Activated CD4-positive, alpha-beta T cell treated with anti-CD3 and anti-CD28 coated beads for 1 hour (primary cell): Measurements from ENCODE around the gene CXADR.
"Not testable (repeated sequence)": the region's sequence is repeated elsewhere in the genome, so short reads cannot be mapped to it uniquely, and the experiment has no call there.

ENCODE experiments used
- DNase-seq: peaks from one replicate; pipeline ENCODE4 v3.0.0-alpha.2; 2020

CXADR gene

DNA sequence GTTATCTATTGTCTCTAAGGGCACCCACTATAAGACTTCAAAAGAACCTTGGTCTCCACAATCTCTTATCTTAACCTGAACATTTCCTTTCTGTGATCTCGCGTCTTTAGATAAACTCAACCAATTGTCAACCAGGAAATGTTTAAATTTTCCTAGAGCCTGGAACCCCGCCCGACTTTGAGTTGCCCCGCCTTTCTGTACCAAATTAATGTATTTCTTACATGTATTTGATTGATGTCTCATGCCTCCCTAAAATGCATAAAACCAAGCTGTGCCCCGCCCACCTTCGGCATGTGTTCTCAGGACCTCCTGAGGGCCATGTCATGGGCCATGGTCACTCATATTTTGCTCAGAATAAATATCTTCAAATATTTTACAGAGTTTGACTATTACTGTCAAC, 5.9 kb upstream of the CXADR start:
- DNase-seq: no peak

DNA sequence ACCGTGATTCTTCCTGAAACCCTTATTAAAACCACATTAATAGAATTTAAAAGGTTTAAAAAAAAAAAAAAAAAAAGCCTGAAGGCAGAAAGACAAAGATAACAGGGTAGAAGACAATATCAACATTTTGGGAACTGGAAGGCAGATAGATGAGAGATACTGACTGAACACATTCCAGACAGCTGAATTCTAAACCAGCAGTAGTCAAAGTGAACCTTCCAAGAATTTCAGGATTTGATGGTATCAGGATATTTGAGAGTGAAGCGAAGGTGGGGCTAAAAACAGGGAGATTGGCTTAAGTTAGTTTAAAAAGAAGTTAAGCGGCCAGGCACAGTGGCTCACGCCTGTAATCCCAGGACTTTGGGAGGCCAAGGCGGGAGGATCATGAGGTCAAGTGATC, 5.3 kb upstream of the CXADR start:
- no peak for DNase-seq

DNA sequence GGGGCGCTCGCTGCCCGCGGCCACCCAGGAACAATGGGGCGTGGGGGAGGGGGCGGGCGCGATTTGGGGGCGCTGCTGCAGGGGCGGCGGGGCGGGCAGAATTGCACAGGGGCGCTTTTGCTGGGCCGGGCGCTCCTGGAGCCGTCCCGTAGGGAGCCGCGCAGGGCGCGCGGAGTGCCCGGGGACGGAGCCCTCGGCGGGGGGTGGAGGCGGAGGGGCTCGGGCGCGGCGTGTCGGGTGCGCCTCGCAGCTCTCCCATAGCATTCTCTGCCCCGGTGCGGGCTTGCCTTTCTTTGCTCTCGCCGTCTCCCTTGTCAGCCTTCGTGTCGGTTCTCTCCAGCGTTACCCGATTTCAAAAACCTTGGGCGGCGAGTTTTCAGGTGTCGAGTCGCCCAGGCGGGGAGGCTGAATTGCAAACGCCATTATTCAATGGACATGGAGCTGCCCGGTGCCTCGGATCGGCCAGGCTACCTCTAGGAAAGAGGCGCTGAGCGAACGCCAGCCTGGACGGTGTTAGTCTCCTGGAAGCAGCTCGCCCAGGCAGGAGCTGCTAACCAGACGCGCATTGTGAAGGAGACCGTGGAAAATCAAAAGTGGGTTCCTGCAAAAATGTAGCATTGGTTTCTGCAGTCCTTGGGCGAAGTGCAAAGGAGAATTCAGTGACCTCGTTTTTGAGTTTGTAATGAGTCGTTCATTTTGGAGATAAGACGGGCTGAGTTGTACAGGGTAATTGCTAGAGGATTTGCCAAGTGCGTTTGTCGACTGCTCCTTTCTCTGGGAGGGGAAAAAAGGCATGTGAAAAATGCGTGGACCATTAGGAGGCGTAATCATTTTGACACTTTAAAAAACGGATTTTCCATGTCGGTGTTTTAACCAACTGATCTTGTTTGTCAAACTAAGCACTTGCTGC, 626 bp downstream of the CXADR start:
- peak; percentile 9 for DNase-seq

DNA sequence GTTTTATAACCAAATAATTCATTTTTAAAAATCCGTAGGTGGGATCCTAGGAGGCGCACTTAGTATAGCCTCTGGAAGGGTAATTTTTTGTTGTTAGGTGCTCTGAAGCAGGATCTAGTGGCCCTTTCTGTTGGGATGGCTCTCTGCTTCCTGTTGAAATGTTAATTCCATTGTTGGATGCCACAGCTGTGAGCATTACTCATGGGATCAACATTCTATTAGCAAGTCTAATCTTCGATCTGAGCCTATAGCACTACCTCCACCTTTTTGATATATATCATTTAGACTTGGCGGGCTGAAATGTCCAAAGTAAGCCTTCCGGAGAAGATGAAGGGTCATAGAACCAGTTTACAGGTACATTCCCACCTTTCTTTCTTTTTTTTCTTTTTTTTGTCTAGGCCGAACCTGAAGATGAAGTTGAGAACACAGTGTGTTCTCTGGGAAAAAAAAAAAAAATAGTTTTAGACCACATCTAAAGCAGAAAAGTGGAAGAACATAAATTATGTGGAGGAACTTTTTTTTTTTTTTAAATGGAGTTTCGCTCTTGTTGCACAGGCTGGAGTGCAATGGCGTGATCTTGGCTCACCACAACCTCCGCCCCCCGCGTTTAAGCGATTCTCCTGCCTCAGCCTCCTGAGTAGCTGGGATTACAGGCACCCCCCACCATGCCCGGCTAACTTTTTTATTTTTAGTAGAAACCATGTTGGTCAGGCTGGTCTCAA, 1.4 kb downstream of the CXADR start:
- no peak for DNase-seq

DNA sequence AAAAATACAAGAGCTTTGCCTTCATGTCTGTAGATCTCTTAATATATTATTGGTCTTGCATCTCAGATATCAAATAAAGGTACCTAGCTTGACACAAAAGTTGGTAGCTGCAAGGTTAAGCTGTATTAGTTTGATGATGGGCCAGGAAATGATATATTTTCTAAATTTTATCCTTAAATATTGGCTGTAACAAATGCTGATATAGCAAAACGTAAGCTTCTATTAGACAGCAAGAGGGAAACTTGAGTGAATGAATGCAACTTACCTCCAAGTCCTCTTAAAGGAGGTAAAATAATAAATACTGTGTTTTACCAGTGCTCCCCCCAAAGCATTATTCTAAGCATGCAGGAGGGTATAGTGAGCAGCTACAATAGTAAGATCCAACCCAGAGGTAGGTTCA, 4.2 kb downstream of the CXADR start:
- not testable (repeated sequence) for DNase-seq

DNA sequence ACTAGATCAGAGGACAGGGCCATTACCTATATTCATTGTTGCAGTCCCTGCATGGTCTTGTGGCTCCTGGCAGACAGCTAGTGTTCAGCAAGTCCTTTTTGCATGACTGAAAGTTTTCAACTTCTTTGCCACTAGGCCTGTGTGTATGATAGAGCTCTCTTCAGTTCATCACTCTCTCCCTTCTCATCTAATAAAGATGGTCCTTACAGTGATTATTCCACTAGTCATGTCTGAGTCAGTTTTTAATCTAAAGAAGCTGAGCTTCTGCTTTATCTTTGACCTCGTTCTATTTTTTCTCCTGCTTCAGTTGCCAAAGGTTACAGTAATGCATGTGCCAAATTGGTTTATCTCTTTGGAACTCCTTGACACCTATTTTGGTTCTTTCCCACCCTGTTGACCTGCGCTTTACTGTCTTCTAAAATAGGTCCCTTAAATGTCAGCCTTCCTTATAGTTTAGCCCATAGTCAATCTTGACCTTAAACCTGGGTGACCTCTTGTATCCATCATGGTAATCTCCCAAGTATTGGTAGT, 6.4 kb downstream of the CXADR start:
- no peak for DNase-seq

DNA sequence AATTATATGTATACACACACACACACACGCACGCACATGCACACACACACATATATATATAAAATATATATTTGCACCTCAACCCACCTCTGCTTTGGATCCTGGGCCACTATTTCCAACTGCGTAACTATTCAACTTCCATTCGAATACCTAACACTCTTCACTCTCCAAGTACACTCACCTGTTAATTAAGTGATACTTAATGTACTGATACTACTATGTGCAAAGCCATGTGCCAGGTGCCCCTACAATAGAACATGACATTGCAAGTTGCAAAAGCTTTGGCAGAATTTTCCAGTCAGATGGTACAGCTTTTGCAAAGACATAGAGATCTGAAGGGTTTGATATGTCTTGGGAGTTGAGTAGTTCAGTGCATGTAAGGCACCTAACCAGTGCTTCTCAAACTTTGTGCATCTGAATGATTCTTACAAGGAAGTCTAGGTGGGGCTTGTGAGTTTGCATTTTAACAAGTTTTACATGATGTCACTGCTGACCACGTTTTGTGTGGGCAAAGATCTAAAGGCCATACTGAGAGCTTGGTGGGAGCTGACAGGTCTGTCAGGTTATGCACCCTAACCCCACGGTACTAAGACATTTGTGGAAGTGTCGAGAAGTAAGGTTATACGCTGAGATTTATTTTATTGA, 7.2 kb downstream of the CXADR start:
- DNase-seq: no peak

DNA sequence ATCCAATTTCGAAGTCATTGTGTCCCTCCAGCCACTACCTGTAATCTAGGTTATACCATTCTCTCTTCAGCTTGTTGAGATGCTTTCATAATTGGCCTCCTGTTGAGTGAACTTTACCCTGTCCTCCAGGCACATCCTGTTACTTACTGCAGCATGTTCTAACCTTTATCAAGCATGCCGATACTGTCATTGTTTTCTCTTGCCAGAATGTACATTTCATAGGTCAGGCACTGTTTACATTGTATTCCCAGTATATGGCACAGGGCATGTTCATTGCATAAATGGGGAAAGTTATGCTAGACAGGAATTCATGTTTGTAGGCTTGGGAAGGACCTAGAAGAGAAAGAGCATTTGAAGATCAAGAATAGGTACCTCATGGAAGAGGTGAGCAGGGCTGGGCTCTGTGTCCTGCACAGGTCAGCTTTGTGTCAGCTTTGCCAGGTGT, 10.2 kb downstream of the CXADR start:
- DNase-seq: no peak

DNA sequence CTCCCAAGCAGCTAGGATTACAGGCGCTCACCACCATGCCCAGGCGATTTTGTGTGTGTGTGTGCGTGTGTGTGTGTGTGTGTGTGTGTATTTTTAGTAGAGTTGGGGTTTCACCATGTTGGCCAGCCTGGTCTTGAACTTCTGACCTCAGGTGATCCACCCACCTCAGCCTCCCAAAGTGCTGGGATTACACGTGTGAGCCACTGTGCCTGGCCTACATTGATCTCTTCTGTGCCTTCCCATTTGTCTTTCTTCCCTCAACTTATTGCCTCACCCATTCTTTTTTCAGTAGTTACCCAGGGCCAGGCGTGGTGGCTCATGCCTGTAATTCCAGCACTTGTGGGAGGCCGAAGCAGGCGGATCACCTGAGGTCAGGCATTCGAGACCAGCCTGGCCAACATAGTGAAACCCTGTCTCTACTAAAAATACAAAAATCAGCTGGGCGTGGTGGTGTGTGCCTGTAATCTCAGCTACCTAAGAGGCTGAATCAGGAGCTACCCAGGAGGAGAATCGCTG, 11.2 kb downstream of the CXADR start:
- DNase-seq: not testable (repeated sequence)

DNA sequence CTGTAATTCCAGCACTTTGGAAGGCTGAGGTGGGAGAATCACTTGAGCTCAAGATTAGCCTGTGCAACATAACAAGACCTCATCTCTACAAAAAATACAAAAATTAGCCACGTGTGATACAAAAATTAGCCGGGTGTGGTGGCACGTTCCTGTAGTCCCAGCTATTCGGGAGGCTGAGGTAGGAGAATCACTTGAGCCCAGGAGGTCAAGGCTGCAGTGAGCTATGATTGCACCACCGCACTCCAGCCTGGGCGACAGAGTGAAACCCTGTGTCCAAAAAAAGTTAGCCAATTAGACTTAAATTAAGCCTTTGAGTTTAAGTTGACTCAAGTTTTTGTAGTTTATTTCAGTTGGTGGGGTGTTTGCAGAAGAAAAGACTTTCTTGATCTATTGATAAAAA, 11.8 kb downstream of the CXADR start:
- no peak for DNase-seq

DNA sequence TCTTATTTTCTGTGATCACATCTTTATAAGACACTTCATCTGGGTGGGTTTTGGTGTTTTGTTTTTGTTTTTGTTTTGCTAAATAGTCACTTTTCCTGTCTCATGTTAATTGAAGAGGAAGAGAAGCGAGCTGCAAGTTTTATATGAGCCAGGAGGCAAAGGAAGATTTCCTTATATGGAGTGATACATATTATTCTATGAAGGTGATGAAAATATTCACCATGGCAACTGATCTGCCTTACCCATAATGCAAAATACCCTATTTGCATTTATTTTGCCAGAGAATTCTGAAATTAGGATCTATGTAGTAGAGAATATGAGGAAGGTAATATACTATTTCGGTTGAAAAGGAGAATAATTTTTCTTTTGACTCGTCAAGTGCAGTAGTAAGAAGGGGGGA, 13.9 kb downstream of the CXADR start:
- no peak for DNase-seq

DNA sequence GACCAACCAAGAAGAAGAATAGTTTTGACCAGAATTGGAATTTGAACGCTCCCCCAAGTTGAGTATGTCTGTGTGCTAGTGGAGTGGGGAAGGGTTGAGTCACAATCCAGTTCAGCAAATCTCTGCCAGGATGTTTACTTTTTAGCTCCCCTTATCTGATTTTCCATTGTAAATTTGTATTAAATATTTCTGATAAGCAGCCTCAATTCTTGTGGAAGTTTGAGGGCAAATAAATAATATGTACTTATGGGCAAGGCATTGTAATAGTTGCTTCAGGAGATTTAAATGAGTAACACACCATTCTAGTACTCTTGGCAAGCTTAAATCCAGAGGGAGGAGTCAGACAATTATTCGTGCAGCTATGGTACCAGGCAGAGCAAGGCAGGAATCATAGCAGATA, 14.4 kb downstream of the CXADR start:
- no peak for DNase-seq

DNA sequence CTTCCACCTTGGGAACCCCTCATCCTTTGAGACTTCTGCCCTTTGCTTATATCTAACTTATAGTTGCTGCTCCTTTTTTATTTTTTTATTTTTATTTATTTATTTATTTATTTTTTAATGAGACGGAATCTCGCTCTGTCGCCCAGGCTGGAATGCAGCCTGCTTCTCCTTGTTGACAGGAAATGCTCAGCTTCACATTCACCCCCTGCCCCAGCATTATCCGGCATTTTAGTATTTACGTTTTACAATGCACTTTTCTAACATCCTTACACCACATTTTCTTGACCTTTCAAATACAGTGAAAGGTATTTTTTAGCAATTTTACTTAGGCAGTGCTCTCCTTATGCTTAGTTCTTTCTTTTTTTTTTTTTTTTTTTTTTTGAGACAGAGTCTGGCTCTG, 14.9 kb downstream of the CXADR start:
- DNase-seq: no peak

DNA sequence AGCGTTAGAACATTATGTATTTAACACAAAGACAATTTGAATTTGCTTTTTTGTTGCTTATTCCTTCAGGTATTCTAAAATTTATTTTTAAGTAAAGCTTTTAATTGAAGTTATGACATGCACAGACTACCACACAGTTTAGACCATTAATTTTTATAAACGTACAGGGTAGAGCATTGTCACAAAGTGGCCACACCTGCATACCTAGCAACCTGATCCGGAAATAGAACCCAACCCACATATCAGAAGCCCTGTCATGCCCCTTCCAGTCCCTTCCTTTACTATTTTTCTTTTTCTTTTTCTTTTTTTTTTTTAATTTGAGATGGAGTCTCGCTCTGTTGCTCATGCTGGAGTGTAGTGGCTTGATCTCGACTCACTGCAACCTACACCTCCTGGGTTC, 16.8 kb downstream of the CXADR start:
- no peak for DNase-seq

DNA sequence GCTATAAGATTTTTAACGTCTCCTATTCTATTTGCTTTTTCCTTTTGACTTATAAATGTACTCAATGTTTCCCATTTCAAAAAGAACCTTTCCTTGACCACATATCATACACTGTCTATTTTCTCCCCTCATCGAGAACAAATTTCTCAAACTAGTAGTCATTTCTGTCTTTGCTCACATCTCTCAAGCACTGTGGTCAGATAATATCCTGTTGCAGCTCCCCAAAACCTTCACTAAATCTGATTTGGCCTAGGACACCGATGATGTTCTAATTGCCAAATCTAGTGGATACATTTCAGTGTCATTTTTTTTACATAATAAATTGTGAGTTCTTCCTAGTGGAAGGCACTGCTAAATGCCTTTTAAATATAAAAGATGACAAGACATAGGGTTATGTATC, 19.4 kb downstream of the CXADR start:
- no peak for DNase-seq

DNA sequence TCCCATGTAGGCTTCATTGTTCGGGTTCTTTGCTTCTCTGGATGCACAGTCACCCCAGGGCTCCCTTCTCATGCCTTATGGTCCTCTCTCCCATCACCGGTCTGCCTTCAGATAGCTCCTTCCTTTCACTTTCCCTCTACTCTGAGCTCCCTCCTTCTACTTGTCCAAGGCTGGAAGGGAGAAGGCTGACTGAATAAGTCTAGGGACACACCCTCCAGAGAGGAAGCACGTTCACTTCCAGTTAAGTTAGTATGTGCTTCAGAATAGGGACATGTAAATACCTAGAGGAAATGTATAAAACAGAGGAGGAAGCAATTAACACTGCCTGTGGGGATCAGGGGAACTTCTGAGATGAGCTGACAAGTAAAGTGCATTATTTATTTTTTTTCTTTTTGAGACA, 23.5 kb downstream of the CXADR start:
- no peak for DNase-seq

DNA sequence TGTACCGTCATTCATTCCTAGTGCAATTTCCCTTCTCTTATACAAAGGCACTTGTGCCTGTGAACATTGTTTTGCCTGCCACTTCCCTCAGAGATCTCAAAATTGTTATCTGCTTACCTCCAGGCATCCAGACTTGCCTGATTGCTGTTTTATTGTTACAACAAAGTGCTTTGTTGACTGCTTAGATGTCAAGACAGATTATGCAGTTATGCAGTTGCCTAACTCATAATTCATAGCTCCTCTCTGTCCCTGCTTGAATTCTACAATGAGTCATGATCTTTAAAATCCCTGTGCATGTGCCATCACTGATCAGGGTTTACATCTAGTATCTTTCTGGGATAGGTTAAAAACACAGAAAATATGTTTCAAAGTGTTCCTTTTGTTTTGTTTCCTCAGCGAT, 24.5 kb downstream of the CXADR start:
- DNase-seq: no peak

DNA sequence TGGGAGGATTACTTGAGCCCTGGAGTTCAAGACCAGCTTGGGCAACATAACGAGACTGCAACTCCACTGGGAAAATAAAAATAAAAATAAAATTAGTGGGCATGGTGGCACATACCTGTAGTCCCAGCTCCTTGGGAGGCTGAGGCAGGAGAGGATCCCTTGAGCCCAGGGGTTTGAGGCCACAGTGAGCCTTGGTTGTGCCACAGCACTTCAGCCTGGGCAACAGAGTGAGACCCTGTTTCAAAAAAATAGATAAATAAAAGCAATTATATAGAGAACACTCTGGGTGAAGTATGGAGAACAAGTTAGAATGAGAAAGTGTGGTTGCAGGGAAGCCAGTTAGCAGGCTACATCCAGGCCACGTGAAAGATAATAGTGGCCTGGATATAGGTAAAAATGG, 25.7 kb downstream of the CXADR start:
- DNase-seq: no peak

DNA sequence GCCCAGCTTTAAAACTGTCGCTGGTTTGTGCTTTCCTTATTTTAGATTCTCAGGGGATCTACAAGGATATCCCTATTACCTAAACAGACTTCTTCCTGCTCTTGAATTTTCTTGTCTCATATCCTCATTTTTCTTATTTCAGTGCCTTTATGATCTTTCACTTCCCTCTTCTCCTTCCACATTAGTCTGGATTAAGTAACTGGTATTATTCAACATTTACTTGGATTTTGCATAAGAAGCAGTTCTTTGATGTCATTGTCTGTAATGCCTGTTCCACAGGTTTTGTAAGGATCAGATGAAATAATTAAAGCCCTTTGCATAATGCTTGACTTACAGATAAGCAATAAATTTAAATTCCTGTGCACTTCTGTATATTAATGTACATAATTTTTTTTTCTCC, 26.5 kb downstream of the CXADR start:
- DNase-seq: no peak

DNA sequence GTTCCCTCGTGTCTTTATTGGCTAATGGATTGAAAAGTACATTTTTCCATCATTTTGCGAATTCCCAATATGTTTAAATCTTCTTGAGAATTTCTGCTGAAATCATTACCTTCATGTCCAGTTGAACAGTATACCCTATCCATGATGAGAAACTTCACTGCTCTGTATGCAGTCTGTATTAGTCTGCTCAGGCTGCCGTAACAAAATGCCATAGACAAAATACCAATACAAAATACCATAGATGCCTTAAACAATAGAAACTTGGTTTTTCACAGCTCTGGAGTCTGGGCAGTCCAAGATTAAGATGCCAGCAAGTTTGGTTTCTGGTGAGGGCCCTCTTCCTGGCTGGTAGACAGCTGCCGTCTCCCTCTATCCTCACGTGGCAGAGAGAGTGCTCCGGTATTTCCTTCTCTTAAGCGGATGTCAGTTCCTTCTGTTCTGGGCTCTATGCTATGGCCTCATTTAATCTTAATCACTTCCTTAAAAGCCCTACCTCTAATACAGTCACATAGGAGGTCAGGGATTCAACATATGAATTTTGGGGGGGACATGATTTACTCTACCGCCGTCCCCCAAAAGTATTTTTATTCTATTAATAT, 27.0 kb downstream of the CXADR start:
- no peak for DNase-seq

DNA sequence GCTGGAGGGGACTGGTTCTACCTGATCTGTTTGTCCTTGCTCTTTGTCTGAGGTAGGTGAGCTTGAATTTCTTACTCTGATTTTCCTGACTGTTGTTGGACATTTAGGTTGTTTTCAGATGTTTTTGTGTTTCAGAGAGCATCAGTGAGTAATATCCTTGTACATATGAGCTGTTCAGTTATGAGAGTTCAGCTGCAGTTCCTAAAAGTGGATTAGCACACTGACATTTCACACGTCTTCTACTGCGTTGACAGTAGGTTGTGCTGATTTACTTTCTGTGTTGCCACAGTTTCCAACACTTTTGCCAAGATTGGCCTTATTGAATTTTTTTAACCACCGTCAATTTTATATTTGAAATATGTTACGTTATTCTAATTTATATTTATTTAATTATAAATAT, 27.7 kb downstream of the CXADR start:
- no peak for DNase-seq

DNA sequence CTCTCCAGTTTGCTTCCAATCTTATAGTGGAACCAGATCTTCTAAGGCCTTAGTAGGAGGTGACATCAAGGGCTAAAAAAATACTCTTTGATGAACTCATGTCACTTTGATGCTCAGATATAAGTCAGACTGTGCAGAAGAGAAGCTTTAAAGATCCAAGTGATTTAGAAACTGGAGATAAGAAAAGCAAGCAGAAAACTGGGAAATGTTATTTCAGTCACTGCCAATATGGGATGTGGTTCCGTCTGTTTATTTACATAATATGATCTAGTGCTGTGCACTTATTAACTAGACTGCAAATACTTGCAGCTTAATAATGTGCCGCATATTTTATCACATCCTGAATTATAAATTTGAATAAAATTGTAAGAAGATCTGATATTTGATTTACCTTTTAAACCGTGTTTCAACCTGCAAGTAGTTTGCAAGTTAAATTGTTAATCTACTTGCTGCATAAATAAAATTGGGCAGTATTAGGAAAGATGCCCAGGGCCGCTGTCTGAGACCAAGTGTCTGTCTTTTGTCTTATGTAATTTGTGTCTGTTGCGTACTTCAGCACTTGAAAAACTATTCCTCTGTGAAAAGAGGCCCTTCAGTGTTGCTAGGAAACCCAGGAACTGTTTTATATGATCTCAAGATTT, 29.6 kb downstream of the CXADR start:
- no peak for DNase-seq
